ENCODE measurements around the gene IL17D. TPM values are rescaled to one million over a fixed set of nuclear protein-coding genes. Genes with fewer than 3 reads are reported as not detected.

IL17D gene
- total and polyA plus RNA-seq, 3 donors from 2014 or later: 1.6 to 5.3 (median 4.8) TPM

- intact Hi-C loops (cut with DNase I; ENCODE audit: low total_unique reads): loop anchor here (10.0 kb wide), 2 partner anchors 103 to 213 kb away; no protein-coding TSS in a partner anchor
Observed at GRCh38 chr13:20711301-20712044, 8.0 kb downstream of the IL17D start.

GRCh38 chr13:20713014-20713376 is 9.5 kb downstream of the IL17D start:
- H3K27me3 ChIP-seq: no peaks in the 10 kb centered on the region
- peak overlapping the region in 1 of 2 donors; percentile 6 for H3K4me3 ChIP-seq
- no peaks in the 10 kb centered on the region for H3K36me3 ChIP-seq (ENCODE audit: low read depth, missing control alignments)
- peaks cover 11% of the 10 kb centered on the region for H3K4me1 ChIP-seq
- intact Hi-C loops (cut with DNase I; ENCODE audit: low total_unique reads): loop anchor here (10.0 kb wide), 2 partner anchors 102 to 212 kb away; no protein-coding TSS in a partner anchor
- DNase-seq: no peak
- no peak for TF ChIP-seq POLR2A (IDR thresholded peaks at IDR 0.05)
- no peak for TF ChIP-seq CTCF (IDR thresholded peaks at IDR 0.05)
- peak overlapping the region in 1 of 2 donors; percentile 39 for H3K27ac ChIP-seq
- 11% methylated on average over 11 of the region's 11 CpGs for WGBS, 2 donors
- no peaks in the 10 kb centered on the region for H3K9me3 ChIP-seq

More at GRCh38 chr13:20711301-20712044, 8.0 kb downstream of the IL17D start:
- Histone ChIP-seq H3K27ac (no peak overlapping the region), H3K27me3 (no peaks in the 10 kb centered on the region), H3K9me3 (no peaks in the 10 kb centered on the region), H3K4me1 (peaks cover 11% of the 10 kb centered on the region), H3K4me3 (no peak overlapping the region), H3K36me3 (ENCODE audit: low read depth, missing control alignments) (no peaks in the 10 kb centered on the region)
- no peak for TF ChIP-seq CTCF (IDR thresholded peaks at IDR 0.05)
- no peak for TF ChIP-seq POLR2A (IDR thresholded peaks at IDR 0.05)
- 65 to 74% methylated on average over 13 of the region's 13 CpGs for WGBS, 2 donors
- DNase-seq: no peak

DNA sequence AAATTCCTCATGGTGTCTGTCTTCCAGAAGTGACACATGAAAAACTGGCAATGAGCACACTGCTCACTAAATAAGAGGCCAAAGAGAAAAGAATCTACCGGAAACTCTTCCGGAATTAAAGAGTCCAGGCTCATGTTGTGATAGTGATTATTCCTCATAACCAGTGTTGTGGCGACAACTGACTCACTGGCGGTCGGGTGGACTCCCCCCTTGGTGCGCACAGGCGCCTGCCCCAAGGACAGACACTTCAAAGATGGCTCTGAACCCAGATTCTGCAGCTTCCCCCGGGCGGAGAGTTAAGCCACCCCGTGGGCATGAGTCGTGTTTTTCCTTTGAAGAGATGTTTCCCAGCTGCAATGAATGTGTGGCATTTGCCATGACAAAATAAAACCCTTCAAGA is 10.3 kb downstream of the IL17D start:
- H3K4me3 ChIP-seq: no peak overlapping the region
- H3K27ac ChIP-seq: peak overlapping the region in 1 of 2 donors; percentile 78
- H3K36me3 ChIP-seq (ENCODE audit: low read depth, missing control alignments): no peaks in the 10 kb centered on the region
- 40 to 45% methylated on average over 11 of the region's 11 CpGs for WGBS, 2 donors
- no peak for TF ChIP-seq CTCF (IDR thresholded peaks at IDR 0.05)
- TF ChIP-seq POLR2A (IDR thresholded peaks at IDR 0.05): no peak
- no peak for DNase-seq
- no peaks in the 10 kb centered on the region for H3K27me3 ChIP-seq
- H3K9me3 ChIP-seq: no peaks in the 10 kb centered on the region
- peaks cover 11% of the 10 kb centered on the region for H3K4me1 ChIP-seq
- intact Hi-C loops (cut with DNase I; ENCODE audit: low total_unique reads): loop anchor here (10.0 kb wide), 2 partner anchors 101 to 211 kb away; no protein-coding TSS in a partner anchor

GRCh38 chr13:20714161-20714560 is 10.7 kb downstream of the IL17D start:
- peaks cover 11% of the 10 kb centered on the region for H3K4me1 ChIP-seq
- H3K27me3 ChIP-seq: no peaks in the 10 kb centered on the region
- DNase-seq: no peak
- H3K27ac ChIP-seq: peak overlapping the region; percentile 33 to 78
- WGBS, 2 donors: 59 to 60% methylated on average over 8 of the region's 8 CpGs
- H3K36me3 ChIP-seq (ENCODE audit: low read depth, missing control alignments): no peaks in the 10 kb centered on the region
- no peak overlapping the region for H3K4me3 ChIP-seq
- intact Hi-C loops (cut with DNase I; ENCODE audit: low total_unique reads): loop anchor here (10.0 kb wide), 2 partner anchors 101 to 211 kb away; no protein-coding TSS in a partner anchor
- no peaks in the 10 kb centered on the region for H3K9me3 ChIP-seq
- no peak for TF ChIP-seq CTCF (IDR thresholded peaks at IDR 0.05)
- TF ChIP-seq POLR2A (IDR thresholded peaks at IDR 0.05): no peak
